ENCODE measurements around the gene PCK1. TPM values are rescaled to one million over a fixed set of nuclear protein-coding genes. Genes with fewer than 3 reads are reported as not detected.

Gene PCK1
- total and polyA plus RNA-seq, 2 experiments from 2014 or later: not detected

DNA sequence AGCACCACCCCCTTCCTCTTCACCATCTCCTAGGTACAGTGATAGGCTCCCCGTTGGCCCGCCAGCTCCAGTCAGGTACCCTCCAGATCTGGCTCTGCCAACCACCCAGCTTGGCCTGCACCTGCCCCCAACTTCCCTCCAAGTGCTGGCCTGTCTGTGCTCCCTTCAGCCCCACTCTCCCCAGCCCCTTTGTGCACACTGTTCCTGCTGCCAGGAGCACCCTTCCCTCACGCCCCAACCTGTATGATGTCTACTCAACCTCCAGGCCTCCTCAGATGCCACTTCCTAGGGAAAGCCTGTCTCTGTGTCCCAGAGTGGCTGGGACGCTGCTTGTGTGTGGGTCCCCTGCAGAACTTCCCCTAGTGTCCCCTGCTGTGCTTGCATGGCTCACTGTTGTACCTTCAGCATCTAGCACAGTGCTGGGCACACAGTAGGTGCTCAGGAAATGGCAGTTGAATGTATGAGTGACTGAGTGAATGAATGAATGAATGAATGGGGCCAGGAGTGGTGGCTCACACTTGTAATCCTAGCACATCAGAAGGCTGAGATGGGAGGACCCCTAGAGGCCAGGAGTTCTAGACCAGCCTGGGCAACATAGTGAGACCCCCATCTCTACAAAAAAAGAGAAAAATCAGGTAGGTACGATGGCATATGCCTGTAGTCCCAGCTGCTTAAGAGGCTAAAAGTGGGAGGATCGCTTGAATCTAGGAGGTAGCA is 56.3 kb downstream of the PCK1 start:
- H3K27me3 Mint-ChIP-seq (ENCODE audit: insufficient read depth, low read depth, poor library complexity): peaks cover 6% of the 10 kb centered on the region

More for the DNA sequence above, 56.3 kb downstream of the PCK1 start:
- ATAC-seq: no peak
- Histone ChIP-seq H3K9me2 (ENCODE audit: insufficient read depth) (no peaks in the 10 kb centered on the region), H3K4me1 (ENCODE audit: insufficient read depth) (no peaks in the 10 kb centered on the region), H3K4me3 (no peak overlapping the region), H3K27me3 (ENCODE audit: insufficient read depth) (no peaks in the 10 kb centered on the region), H3K4me2 (no peak overlapping the region), H3K79me2 (replicated peaks; ENCODE audit: insufficient read depth) (no peaks in the 10 kb centered on the region), H3K36me3 (ENCODE audit: insufficient read depth) (no peaks in the 10 kb centered on the region), H4K20me1 (replicated peaks; ENCODE audit: insufficient read depth) (no peaks in the 10 kb centered on the region), H3F3A (replicated peaks; ENCODE audit: low read depth) (no peaks in the 10 kb centered on the region), H2AFZ (no peak overlapping the region), H3K27ac (ENCODE audit: low read depth) (no peak overlapping the region)
- no peak for DNase-seq (ENCODE audit: low spot score)
- TF ChIP-seq NANOG (IDR thresholded peaks at IDR 0.05; ENCODE audit: borderline replicate concordance) (no peak), STAT1 (IDR thresholded peaks at IDR 0.05; ENCODE audit: unreplicated experiment) (no peak), CTCF (conservative IDR thresholded peaks at IDR 0.05; ENCODE audit: low read depth in 2 of 2) (no peak), ZNF331 (CRISPR knock-in tag; IDR thresholded peaks at IDR 0.05; ENCODE audit: low read depth) (no peak), ZNF114 (CRISPR knock-in tag; IDR thresholded peaks at IDR 0.05) (no peak), REST (IDR thresholded peaks at IDR 0.05; ENCODE audit: unreplicated experiment) (no peak), POLR2AphosphoS5 (IDR thresholded peaks at IDR 0.05; ENCODE audit: low read depth) (no peak), EZH2 (IDR thresholded peaks at IDR 0.05; ENCODE audit: low read depth, unreplicated experiment) (no peak), CREB1 (CRISPR knock-in tag; IDR thresholded peaks at IDR 0.05; ENCODE audit: low read depth) (no peak), JUNB (IDR thresholded peaks at IDR 0.05; ENCODE audit: unreplicated experiment) (no peak), ZNF462 (CRISPR knock-in tag; IDR thresholded peaks at IDR 0.05) (no peak), EZH2phosphoT487 (IDR thresholded peaks at IDR 0.05; ENCODE audit: unreplicated experiment) (no peak)
- TF ChIP-seq, protein P1, sequence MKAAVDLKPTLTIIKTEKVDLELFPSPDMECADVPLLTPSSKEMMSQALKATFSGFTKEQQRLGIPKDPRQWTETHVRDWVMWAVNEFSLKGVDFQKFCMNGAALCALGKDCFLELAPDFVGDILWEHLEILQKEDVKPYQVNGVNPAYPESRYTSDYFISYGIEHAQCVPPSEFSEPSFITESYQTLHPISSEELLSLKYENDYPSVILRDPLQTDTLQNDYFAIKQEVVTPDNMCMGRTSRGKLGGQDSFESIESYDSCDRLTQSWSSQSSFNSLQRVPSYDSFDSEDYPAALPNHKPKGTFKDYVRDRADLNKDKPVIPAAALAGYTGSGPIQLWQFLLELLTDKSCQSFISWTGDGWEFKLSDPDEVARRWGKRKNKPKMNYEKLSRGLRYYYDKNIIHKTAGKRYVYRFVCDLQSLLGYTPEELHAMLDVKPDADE (IDR thresholded peaks at IDR 0.05): no peak
- Mint-ChIP-seq H3K27ac (no peak overlapping the region), H3K4me3 (no peak overlapping the region), H3K9me3 (no peaks in the 10 kb centered on the region; the same call in 2 of the 3 replicates), H3K4me1 (no peaks in the 10 kb centered on the region; the same call in 2 of the 3 replicates), H3K36me3 (ENCODE audit: low read depth) (no peaks in the 10 kb centered on the region)
